ENCODE data around the gene PIK3C2G.

GRCh38 chr12:18424857-18425256 lies 163.5 kb downstream of the PIK3C2G start:
- TF ChIP-seq EZH2 (IDR thresholded peaks at IDR 0.05; ENCODE audit: low read length, unreplicated experiment) = no peak
- TF ChIP-seq, protein P1, sequence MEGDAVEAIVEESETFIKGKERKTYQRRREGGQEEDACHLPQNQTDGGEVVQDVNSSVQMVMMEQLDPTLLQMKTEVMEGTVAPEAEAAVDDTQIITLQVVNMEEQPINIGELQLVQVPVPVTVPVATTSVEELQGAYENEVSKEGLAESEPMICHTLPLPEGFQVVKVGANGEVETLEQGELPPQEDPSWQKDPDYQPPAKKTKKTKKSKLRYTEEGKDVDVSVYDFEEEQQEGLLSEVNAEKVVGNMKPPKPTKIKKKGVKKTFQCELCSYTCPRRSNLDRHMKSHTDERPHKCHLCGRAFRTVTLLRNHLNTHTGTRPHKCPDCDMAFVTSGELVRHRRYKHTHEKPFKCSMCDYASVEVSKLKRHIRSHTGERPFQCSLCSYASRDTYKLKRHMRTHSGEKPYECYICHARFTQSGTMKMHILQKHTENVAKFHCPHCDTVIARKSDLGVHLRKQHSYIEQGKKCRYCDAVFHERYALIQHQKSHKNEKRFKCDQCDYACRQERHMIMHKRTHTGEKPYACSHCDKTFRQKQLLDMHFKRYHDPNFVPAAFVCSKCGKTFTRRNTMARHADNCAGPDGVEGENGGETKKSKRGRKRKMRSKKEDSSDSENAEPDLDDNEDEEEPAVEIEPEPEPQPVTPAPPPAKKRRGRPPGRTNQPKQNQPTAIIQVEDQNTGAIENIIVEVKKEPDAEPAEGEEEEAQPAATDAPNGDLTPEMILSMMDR (conservative IDR thresholded peaks at IDR 0.05; ENCODE audit: low read depth, low read length) = no peak

All from PC-3 (cell line).